SKM-1 treated with dmso at 0.1 percent for 144 hours (cell line): ENCODE results near the gene THOC7.

ENCODE experiments used
- DNase-seq: peaks from one replicate; lab custom pipeline; 2025; ENCODE audit not compliant: unreplicated experiment; lab: John Stamatoyannopoulos, UW

THOC7 gene

DNA sequence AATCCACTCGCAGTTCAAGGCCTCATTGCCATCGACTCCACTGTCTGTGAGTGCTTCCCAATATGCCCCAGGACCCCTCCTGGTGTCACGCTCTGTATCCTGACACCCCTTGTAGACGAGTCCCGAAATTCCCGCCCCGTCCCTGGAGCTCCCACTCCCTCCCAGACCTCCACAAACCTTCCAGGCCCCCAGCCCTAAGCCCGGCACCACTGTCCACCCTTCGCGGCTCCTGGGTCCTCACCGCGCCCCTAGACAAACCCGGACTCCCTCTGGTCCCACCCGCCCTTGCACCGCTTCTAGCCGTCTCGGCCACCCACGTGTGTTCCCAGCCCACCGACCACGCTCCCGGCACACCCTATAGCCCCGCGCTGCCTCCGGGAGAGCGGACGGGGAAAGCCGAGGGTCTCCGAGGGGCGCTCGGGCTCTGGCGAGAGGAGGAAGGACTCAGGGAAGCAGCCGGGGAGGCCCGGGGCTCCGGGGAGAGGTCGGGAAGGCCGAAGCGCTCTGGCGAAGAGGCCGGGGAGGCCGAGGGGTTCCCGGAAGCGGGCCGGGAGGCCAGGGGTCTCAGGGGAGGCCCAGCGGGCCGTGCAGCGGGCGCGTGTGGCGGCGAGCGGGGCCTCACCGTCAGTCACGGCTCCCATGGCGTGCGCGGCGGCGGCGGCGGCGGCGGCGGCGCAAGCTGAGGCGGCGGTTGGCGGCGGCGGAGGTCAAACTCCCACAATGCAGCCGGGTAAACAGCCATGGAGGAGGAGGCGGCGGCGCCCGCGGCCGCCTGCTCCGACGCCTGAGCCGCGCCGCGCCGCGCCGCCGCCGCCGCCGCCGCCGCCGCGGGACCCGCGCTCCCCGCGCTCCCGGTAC is at the start of gene THOC7, which contains the start of gene ATXN7:
TSS of gene THOC7 (minus strand) at position 656 of the 858 bp plus-strand sequence. CDS start at position 641, 15 bp downstream.
TSS of gene ATXN7 (plus strand) at position 718 of the 858 bp plus-strand sequence. CDS start 48,732 bp downstream, outside the sequence.
- DNase-seq = peak; percentile 50

DNA sequence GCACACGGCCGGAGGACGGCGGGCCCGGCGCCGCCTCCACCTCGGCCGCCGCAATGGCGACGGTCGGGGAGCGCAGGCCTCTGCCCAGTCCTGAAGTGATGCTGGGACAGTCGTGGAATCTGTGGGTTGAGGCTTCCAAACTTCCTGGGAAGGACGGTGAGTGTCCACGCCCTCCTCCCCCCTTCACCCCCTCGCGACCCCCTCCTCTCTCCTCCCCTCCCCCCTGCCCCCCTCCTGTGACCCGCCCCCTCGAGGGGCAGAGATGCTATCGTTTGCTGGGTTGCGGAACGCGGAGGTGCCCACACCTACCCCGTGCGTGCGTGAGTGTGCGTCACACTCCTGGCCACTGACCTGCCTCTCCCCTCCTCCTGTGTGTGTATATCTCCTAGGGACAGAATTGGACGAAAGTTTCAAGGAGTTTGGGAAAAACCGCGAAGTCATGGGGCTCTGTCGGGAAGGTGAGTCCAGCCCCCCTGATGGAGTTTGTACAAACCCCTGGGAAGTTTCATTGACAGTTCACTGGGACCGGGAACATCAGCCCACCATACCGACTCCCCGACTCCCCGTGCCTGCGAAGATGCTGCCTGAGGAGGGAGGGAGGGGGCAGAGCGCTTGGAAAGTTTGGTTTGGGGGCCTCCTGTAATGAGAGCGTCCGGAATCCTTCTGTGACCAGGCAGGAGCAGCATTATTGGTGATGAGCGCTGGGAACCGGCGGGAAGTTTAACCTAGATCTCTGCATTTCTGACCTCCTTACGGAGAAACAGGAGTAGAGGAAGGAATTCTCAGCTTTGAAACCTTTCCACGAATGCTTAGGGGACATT is 49.4 kb upstream of the THOC7 start:
- no peak for DNase-seq

DNA sequence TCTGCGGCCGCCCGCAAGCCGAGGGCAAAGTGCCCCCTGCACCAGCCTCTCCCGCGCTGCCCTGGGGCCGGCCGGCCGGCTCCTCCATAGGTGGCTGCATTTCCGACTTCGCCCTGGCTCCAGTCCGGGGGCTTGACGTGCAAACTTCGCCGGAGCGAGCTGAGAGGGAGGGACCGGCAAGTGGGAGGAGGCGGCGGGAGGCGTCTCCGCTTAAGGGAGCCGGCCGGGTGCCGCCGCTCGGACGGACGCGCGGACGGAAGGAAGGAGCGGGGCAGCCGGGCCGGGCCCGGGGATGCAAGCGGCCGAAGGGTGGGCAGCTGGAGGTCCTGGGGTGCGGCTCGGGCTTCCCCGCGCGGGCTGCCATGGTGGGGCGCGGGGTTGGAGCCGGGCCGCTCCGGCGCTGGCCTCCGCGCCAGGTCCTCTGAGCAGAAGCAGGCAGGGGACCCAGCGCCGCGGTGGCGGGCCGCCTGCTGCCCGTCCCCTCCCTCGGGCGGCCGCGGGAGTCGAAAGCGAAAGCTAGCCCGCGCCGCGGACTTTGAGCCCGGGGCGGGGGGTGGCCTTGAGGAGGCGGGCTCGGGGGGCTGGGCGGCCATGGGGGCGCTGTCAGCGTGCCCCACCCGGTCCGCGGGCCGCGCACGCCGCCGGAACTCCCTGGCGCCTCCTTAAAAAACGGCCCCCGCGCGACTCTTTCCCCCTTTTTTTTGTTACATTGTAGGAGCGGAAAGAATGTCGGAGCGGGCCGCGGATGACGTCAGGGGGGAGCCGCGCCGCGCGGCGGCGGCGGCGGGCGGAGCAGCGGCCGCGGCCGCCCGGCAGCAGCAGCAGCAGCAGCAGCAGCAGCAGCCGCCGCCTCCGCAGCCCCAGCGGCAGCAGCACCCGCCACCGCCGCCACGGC is 48.5 kb upstream of the THOC7 start, which contains the start of gene SCAANT1:
TSS of gene SCAANT1 (minus strand) at position 511 of the 895 bp plus-strand sequence.
- peak; percentile 79 for DNase-seq

DNA sequence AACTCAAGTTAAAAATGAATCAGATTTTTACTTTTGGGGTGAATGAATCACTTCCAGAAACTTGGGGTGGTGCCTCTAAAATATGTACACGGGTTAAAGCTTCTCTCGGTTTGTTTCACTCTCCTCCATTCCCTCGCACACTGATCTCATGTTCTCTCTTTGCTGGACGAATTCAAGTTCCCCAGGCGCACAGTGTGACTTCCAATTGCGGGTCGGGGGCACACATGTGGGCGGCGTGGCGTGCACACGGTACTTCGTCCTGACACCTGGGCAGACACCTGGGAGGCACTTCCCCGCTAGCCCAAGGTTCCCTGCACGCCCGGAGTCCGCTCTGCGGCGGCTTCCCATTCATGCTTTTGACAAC is 47.9 kb upstream of the THOC7 start:
- no peak for DNase-seq

DNA sequence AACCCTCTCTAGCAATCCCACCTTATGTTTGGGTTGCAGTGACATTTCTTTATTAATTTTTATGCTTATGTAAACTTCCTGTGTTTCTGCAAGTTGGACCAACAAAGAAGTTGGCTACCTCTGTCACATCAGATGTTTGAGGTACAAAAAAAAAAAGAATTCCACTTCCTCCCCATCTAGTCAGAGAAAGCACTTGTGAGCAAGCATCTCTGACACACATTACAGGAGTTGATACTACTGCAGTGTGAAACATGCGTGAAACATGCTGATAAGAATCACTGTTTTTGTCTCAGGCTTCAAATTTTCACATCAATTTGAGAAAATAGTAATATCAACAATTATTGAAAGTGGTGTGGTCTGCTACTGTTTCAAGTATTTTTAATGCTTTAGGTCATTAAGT is 47.3 kb upstream of the THOC7 start:
- no peak for DNase-seq

DNA sequence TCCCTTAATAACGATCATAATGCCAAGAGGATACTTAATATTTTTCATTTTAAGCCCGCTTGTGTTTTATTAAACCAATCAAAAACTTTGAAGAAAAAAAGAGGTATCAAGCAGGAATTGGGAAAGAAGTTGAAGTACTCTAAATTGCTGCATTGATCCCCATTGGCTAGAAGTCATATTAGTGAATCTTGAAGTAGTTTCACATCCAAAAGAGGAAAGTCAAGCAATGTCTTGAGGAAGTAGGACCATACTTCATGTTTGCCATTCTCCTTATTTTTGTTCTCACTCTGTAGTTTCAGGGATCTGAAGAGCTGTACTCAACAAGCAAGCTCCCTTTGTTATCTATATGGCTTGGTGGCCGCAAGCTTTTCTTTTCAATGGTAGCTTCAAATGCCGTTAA is 46.4 kb upstream of the THOC7 start:
- DNase-seq = no peak

DNA sequence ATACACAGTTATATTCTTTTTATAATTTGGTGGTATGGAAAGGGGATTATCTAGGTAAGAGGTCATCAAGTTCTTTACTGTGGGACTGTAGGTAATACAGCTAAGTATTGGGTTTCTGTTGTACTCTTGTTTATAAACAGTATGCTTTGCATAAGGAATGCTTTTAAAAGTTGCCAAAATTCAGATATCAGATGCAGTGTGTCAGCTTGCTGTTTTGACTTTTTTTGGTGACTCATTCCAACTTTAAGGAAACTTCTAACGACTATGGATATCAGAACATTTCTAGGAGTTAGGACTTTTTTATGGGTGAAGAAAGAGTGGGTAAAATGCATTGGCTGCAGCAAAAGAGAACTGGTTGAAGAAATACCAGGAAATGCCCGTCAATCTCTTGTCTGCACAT is 45.8 kb upstream of the THOC7 start:
- no peak for DNase-seq

DNA sequence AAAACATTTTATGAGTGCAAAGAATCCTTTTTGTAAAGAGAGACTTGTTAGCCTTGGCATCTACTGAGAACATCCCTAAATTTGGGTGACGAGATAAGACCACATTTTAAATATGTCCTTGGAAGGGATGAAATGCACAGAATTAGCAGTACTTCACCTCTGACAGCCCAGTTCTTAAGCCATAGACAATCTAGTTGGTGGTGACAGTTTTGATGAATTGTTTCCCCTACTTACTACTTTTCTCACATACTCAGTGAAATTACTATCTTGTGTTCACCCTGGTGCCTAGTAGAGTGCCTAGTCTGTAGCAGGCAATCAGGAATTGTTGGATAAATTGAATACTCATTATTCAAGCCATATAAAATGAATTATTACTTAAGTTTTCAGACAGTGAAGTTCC is 45.2 kb upstream of the THOC7 start:
- no peak for DNase-seq

DNA sequence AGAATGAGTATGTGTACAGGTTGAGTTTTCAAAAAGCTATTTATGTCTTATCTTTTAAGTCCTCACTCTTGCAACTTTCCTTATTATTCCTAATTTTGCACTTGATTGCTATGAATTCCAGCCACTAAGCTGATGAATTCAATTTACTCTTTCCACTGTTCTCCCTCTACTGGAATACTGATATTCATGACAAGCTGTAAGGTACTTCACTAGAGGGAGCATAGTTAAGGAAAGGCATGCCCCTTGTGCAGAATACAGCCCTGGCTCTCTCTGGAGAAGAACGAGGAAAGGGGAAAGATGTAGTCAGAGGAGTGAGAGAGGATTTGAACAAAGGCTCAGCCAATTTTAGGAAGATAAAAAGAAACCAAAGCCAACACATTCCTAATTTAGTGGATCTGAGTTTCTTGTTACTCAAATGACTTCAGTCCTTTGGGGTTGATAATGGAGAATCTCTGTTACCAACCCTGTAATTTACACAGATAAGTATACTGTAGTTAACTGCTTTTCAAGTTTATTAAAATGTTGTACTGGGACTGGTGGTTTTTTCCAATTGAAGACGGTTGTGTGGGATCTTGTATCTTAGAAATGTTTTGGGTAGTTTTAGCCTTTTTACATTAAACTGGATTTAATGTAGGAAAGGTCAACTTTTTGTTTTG is 44.6 kb upstream of the THOC7 start:
- DNase-seq = no peak

DNA sequence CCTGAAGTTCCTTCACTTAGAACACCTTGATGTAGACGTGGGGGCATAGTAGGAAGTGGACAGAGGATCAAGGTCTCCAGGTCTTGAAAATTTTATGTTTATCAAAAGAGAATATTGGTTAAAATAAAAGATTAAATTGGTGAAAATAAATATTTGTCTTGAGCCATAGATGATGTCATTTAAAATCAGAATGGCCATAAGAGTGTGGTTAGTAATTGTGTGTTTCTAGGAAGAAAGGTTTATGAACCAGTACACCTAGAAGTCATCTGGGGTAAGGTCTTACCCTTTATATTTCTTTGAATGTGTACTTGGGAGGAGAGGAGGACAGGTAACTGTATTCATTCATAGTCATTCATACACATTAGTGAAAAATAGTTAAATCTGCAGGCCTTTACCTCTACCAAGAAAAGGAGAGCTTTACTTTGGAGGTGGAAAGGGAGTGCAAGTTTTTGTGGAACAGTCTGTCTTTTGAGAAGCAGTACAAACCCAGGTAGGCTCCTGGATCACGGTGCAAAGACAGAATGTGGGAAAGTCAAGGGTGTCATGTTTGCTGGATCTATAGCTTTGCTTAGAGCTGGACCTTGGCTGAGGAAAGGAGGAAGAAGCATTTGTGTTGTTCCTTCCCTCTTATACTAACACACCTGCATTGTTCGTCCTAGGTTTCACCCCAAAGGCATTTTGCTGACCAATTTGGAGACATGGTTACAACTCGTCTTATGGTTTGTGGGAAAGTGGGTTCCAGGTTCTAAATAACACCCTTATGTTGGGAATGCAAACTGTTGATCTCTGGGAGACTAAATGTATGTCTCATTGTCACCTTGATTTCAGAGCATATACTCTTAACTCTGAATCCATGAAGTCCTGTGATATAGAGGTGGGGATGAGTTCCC is 42.4 kb upstream of the THOC7 start:
- DNase-seq = no peak

DNA sequence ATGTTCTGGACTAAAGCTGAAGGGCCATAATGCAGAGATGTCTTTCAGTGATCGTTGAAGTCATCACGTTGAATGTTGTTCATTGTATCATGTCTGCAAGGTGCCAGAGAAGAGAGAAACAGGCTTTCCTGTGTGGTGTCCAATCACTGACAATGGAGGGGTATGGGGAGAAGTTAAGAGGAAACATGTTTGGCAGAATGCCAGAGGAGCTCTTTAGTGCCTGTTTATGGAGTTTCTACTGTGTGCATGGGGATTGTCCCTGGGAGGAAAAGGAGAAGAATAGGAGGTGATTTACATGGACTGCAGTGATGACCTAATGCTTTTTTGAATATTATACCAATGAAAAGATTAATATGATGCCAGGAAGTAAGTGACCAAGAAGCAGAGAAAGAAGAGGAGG is 36.9 kb upstream of the THOC7 start:
- no peak for DNase-seq

DNA sequence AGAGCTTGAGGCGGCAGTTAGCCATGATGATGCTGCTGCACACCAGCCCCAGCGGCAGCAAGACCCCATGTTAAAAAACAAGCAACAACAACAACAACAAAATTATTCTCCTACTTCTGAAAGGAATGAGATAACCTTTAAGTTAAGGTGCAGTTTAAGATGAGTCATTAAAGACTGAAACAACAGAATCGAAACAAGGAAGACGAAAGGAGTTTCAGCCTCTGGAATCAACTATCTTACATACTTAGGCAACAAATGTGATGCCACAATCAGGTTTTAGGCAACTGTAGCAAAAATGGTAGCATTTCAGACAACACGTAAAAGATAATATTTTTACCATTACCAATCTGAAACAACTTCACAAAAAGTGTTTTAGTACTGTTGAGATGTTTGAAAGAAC is 36.4 kb upstream of the THOC7 start:
- DNase-seq = no peak

DNA sequence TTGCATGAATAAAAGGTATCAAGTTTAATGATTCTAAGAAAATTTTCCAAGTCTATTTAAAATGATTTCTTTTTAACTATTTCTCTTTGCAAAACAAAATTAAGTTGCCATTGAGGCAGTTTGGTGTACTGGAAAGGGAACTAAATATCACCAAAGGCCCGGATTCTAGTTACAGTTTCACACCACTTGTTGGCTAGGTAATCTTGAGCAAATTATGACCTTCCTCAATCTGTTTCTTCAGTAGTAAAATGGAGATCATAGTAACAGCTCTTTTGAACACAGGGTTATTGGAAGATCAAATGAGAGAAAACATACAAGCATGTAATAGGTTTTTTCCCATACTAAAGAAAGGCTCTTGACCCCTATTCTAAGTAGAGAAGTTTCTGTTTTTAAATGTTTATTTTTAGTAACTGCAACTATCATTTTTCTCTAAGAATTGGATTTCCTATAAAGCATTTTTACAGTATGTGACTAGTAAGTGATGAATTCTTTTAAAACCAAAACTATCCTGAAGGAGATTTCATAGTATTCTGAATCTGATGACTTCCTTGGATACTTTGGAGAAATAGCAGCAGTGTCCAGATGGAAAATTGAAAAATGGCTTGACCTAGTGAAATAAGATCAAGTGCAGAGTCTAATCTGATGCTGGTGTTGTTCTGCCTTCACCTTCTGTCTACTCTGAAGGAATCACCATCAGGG is 32.9 kb upstream of the THOC7 start:
- no peak for DNase-seq

DNA sequence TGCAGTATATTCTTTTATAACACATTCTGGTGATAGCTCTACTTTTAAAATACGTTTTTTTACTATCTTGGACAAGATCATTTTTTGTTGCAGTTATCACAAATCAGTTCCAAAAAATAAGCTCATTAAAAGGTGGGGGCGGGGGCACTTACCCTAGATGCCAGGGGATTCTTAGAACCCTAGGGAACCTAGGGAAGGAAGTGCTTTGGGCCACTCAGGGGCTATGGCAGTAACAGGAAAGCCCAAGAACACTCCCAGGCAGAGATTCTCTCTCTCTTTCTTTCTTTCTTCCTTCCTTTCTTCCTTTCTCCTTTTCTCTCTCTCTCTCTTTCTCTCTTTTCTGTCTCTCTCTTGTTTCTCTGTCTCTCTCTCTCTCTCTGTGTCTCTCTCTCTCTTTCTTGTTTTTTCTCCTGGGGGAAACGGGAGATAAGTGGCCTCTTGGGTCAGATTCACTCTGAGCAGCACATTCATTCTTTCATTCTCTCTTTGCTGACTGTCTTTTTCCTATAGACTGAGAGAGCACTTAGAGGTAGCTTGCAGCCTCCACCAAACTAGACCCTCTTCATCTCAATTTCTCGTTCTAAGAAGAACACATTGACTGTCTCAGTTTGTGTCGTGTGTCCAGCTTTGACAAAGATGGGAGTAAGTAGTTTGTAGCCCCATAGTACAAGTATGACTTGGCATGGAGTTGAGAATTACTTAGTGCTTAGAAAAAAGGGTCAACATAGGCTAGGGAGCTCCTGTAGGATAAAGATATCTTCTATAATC is 32.0 kb upstream of the THOC7 start:
- DNase-seq = no peak

DNA sequence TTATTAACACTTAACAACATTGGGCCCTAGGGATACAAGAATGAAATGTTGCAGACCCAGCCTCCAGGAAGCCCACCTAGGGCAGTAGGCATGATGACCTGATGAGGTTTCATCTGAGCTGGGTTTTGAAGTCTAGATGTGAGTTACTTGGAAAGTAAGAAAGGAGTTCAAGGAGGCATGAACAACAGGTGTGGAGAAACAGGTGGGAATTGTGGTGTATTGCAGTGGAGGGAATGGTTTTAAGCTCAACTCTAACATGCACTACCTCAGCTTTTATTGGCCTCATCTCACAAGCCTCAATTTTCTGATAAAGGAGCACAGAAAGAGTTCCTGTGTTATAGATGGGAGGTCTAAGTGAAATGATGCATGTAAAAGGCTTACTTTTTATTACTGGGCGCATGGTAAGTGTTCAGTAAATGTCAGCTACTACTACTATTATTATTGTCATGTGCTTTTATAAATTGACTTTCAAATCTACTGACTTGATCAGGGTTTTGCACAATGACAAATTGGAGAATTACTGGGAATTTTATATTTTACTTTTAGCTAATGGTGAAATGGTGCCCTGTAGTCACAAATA is 29.3 kb upstream of the THOC7 start:
- no peak for DNase-seq

DNA sequence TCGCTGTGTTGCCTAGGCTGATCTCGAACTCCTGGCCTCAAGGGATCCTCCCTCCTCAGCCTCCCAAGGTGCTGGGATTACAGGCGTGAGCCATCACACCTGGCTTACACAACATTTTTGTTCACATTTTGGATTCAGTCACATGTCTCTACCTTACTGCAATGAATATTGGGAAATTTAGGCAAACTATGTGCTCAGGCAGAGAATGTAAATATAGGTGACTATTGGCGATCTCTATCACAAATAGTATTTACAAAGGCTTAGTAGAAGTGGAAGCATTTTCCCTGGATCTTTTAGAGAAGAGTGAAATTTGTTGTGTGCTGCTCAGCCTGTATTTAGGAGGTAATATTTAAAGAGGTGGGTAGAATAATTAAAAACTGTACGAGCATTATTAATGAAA is 27.9 kb upstream of the THOC7 start:
- no peak for DNase-seq

DNA sequence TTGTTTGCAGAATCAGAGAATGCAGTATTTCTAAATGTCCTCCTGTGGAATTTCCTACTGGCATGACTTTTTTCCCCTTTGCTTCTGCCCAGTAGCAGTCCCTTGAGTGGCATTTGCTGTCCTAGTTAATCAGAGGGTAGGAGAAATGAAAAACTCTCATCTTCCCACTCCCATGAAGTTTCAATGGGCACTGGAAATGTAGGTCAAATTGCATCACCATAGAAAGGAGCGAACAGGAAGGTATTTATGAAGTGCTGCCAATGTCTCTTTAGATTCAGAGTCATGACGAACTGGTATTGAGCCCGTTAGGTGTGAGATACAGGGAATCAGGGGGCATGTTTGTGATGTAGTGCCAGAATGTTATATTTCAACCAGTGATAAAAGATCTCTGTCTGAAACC is 23.3 kb upstream of the THOC7 start:
- no peak for DNase-seq

DNA sequence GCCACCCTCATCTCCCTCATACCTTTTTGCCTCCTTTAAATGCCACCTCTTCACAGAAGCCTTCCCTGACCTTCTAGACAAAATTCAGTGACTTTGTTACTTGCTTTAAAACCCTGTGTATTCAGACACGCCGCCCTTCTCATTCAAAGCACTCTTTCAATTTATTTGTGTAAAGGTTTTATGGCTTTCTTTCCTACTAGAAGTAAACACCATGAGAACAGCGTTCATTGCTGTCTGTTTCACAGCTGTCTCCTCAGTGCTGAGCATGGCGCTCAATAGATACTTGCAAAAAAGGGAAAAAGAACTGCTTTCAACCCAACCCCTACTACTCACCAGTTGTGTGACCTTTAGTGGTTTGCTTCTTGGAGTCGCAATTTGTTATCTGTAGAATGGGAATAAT is 17.0 kb upstream of the THOC7 start:
- DNase-seq = no peak
